Spleen (tissue), 7 donors: Measurements from ENCODE around the gene HRH1.

ENCODE experiments used
- POLR2A ChIP-seq, 3 donors: fragments of 450-650 bp; IDR thresholded peaks; one replicate each; pipeline ENCODE4 v1.5.1; 2017; ENCODE audit warnings: antibody characterized with exemption in 3 of 3, mild to moderate bottlenecking in 1 of 3
- POLR2AphosphoS5 ChIP-seq, 3 donors: sonication (generic); formaldehyde crosslinking; IDR thresholded peaks; one replicate each; pipeline ENCODE4 v1.5.1; 2017; ENCODE audit warnings: antibody characterized with exemption in 3 of 3
- TF ChIP-seq, protein P1 (sequence below), 11 experiments: fragments of 200-600 bp in 7 of 11; fragments of 450-650 bp in 4 of 11; sonication (generic) in 4 of 11; IDR thresholded peaks in 8 of 11; conservative IDR thresholded peaks in 3 of 11; 1 replicate in 7 of 11; 2 replicates in 4 of 11; pipeline versions ENCODE4 v1.4.0 to v1.8.0; 2016 to 2021; ENCODE audit warnings: antibody characterized with exemption in 11 of 11, inconsistent platforms in 4 of 11, mild to moderate bottlenecking in 1 of 11
- donor health status: DM: no; HTN: no; CAD: no; lungs with moderate emphysema.
- donor health status: DM: no; HTN: no; CAD: no.
- donor health status: DM: no; HTN: no; CAD: no.

- TF ChIP-seq, protein P1, sequence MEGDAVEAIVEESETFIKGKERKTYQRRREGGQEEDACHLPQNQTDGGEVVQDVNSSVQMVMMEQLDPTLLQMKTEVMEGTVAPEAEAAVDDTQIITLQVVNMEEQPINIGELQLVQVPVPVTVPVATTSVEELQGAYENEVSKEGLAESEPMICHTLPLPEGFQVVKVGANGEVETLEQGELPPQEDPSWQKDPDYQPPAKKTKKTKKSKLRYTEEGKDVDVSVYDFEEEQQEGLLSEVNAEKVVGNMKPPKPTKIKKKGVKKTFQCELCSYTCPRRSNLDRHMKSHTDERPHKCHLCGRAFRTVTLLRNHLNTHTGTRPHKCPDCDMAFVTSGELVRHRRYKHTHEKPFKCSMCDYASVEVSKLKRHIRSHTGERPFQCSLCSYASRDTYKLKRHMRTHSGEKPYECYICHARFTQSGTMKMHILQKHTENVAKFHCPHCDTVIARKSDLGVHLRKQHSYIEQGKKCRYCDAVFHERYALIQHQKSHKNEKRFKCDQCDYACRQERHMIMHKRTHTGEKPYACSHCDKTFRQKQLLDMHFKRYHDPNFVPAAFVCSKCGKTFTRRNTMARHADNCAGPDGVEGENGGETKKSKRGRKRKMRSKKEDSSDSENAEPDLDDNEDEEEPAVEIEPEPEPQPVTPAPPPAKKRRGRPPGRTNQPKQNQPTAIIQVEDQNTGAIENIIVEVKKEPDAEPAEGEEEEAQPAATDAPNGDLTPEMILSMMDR (IDR thresholded peaks at IDR 0.05 in 8 of 11, conservative IDR thresholded peaks at IDR 0.05 in 3 of 11), result no peak
- TF ChIP-seq POLR2AphosphoS5 (IDR thresholded peaks at IDR 0.05) (no peak), POLR2A (IDR thresholded peaks at IDR 0.05) (no peak)
Observed at GRCh38 chr3:11204697-11205348, 50.5 kb downstream of the HRH1 start.
